ENCODE results near the gene AASDH. TPM values are rescaled to one million over a fixed set of nuclear protein-coding genes. Genes with fewer than 3 reads are reported as not detected.
A peak's percentile ranks its signal among the peaks of the same experiment; 100 is the strongest.

AASDH gene
- total and polyA plus RNA-seq, 2 of the 13 experiments (the other 11 are each of a cell fraction or from before 2014, with no cell fraction given), result 12.6 to 14.1 TPM

DNA sequence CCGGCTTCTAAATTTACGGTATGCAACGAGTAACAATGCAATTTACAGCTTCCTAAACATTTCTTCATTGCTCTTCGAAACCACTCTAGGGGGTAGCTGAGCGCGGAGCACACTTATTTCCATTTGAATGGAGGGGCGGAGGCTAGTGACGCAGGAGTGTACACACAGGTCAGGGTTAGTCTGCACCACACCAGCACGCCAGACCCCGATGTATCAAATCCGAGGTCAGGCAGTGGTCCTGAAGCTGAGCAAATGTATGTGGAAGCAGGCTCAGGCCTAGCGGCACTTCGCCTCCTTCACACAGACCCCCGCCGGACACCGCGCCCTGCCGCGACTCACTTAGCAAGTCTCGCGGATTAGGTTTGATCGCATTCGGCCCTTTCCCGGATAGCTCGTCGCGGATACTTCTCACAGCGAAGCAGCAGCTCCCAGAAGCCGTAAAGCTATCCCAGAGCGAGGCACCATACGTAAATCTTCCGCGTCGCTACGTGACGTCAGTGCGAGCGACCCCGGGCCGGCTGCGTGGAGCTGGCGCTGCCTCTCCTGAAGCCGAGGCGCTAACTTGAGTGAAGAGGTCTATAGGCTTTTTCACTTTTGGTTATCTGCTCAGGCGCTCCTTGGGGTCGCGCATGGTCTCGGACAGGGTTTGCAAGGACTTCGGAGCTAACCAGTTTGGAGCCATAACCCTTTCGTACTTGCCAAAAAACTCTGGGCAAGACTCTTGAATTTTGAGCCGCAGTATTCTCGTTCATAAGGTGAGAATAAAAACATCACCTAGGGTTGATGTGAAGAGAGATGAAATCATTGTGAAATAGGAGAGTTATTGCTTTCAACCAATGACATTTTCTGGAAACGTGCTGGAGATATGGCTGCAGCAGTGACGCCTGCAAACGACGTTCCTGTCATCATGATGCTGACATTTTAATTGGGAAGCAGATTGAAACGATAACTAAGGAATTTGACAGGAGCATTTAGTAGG lies at the start of gene AASDH (continued):
- TF ChIP-seq, protein P1, sequence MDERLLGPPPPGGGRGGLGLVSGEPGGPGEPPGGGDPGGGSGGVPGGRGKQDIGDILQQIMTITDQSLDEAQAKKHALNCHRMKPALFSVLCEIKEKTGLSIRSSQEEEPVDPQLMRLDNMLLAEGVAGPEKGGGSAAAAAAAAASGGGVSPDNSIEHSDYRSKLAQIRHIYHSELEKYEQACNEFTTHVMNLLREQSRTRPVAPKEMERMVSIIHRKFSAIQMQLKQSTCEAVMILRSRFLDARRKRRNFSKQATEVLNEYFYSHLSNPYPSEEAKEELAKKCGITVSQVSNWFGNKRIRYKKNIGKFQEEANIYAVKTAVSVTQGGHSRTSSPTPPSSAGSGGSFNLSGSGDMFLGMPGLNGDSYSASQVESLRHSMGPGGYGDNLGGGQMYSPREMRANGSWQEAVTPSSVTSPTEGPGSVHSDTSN (CRISPR knock-in tag; IDR thresholded peaks at IDR 0.05), result no peak
- no peak for TF ChIP-seq HMG20A (CRISPR knock-in tag; IDR thresholded peaks at IDR 0.05; ENCODE audit: borderline replicate concordance)
- TF ChIP-seq ZFP36 (IDR thresholded peaks at IDR 0.05; ENCODE audit: borderline replicate concordance, low read depth, low read length, partially characterized antibody), result no peak
- TF ChIP-seq, protein P2, sequence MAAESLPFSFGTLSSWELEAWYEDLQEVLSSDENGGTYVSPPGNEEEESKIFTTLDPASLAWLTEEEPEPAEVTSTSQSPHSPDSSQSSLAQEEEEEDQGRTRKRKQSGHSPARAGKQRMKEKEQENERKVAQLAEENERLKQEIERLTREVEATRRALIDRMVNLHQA (CRISPR knock-in tag; IDR thresholded peaks at IDR 0.05), result no peak
- TF ChIP-seq, protein P3, sequence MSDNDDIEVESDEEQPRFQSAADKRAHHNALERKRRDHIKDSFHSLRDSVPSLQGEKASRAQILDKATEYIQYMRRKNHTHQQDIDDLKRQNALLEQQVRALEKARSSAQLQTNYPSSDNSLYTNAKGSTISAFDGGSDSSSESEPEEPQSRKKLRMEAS (IDR thresholded peaks at IDR 0.05), result peak; percentile 90
- TF ChIP-seq ZSCAN31 (CRISPR knock-in tag; IDR thresholded peaks at IDR 0.05; ENCODE audit: low read depth), result peak; percentile 58; the same call in 1 of the 2 replicates
- peak; percentile 31 for TF ChIP-seq FOSL2 (CRISPR knock-in tag; IDR thresholded peaks at IDR 0.05)
- TF ChIP-seq ZNF782 (CRISPR knock-in tag; IDR thresholded peaks at IDR 0.05; ENCODE audit: borderline replicate concordance), result peak; percentile 87; the same call in 1 of the 2 replicates
- peak; percentile 17; the same call in 1 of the 2 replicates for TF ChIP-seq PPARG (CRISPR knock-in tag; conservative IDR thresholded peaks at IDR 0.05)
- TF ChIP-seq, protein P4, sequence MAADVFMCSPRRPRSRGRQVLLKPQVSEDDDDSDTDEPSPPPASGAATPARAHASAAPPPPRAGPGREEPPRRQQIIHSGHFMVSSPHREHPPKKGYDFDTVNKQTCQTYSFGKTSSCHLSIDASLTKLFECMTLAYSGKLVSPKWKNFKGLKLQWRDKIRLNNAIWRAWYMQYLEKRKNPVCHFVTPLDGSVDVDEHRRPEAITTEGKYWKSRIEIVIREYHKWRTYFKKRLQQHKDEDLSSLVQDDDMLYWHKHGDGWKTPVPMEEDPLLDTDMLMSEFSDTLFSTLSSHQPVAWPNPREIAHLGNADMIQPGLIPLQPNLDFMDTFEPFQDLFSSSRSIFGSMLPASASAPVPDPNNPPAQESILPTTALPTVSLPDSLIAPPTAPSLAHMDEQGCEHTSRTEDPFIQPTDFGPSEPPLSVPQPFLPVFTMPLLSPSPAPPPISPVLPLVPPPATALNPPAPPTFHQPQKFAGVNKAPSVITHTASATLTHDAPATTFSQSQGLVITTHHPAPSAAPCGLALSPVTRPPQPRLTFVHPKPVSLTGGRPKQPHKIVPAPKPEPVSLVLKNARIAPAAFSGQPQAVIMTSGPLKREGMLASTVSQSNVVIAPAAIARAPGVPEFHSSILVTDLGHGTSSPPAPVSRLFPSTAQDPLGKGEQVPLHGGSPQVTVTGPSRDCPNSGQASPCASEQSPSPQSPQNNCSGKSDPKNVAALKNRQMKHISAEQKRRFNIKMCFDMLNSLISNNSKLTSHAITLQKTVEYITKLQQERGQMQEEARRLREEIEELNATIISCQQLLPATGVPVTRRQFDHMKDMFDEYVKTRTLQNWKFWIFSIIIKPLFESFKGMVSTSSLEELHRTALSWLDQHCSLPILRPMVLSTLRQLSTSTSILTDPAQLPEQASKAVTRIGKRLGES (CRISPR knock-in tag; IDR thresholded peaks at IDR 0.05; ENCODE audit: borderline replicate concordance), result no peak
- TF ChIP-seq, protein P5, sequence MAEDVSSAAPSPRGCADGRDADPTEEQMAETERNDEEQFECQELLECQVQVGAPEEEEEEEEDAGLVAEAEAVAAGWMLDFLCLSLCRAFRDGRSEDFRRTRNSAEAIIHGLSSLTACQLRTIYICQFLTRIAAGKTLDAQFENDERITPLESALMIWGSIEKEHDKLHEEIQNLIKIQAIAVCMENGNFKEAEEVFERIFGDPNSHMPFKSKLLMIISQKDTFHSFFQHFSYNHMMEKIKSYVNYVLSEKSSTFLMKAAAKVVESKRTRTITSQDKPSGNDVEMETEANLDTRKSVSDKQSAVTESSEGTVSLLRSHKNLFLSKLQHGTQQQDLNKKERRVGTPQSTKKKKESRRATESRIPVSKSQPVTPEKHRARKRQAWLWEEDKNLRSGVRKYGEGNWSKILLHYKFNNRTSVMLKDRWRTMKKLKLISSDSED (CRISPR knock-in tag; IDR thresholded peaks at IDR 0.05), result no peak
- no peak for TF ChIP-seq THYN1 (CRISPR knock-in tag; IDR thresholded peaks at IDR 0.05; ENCODE audit: borderline replicate concordance, low read depth)
- peak; percentile 45; the same call in 1 of the 2 replicates for TF ChIP-seq MEF2D (CRISPR knock-in tag; IDR thresholded peaks at IDR 0.05)
- TF ChIP-seq POGZ (CRISPR knock-in tag; IDR thresholded peaks at IDR 0.05), result peak; percentile 94
- no peak for TF ChIP-seq NONO (IDR thresholded peaks at IDR 0.05)
- TF ChIP-seq NONO (CRISPR knock-in tag; conservative IDR thresholded peaks at IDR 0.05), result peak; percentile 57; the same call in 1 of the 2 replicates
- 0 out of 2 replicates have a peak, but pooled peaks have one; percentile 25 for TF ChIP-seq SALL2 (CRISPR knock-in tag; IDR thresholded peaks at IDR 0.05)
- peak; percentile 94 for TF ChIP-seq ZFY (CRISPR knock-in tag; IDR thresholded peaks at IDR 0.05)
- peak; percentile 65 for TF ChIP-seq RXRB (CRISPR knock-in tag; IDR thresholded peaks at IDR 0.05; ENCODE audit: borderline replicate concordance)
- peak; percentile 91 to 96 for TF ChIP-seq POLR2A (IDR thresholded peaks at IDR 0.05; ENCODE audit: insufficient read depth in 1 of 2, low read depth in 2 of 2, low read length in 2 of 2)
- no peak for TF ChIP-seq TCF12 (IDR thresholded peaks at IDR 0.05)
- no peak for TF ChIP-seq TCF12 (CRISPR knock-in tag; IDR thresholded peaks at IDR 0.05)

Data from HepG2 (cell line).